Psoas muscle (tissue), 8 donors: Measurements from ENCODE around the gene POLR2C. TPM values are rescaled to one million over a fixed set of nuclear protein-coding genes. Genes with fewer than 3 reads are reported as not detected.

Experiments used
- ATAC-seq, 4 donors: fragments of 200-7000 bp; cut with Tn5 transposase; one replicate each; pipeline ENCODE4 v1.9.1; 2020; ENCODE audit warnings: moderate library complexity in 3 of 4, mild to moderate bottlenecking in 2 of 4
- DNase-seq, 2 donors: peaks; one replicate each; pipeline ENCODE4 v3.0.0-alpha.2; 2020
- H3K27ac ChIP-seq: fragments of 200-600 bp; one replicate; pipeline ENCODE4 v1.8.0; 2022
- H3K27me3 ChIP-seq, 3 donors: fragments of 200-600 bp in 1 of 3; one replicate each; pipeline versions ENCODE4 v1.6.1 to v1.8.0; 2013 to 2022; ENCODE audit warnings: low read length in 2 of 3, mild to moderate bottlenecking in 2 of 3, moderate library complexity in 1 of 3; ENCODE audit not compliant: insufficient read depth in 3 of 3
- H3K36me3 ChIP-seq, 2 donors: fragments of 200-600 bp in 1 of 2; one replicate each; pipeline versions ENCODE4 v1.6.1 to v1.8.0; 2013 to 2022; ENCODE audit warnings: low read depth in 1 of 2, mild to moderate bottlenecking in 1 of 2, moderate library complexity in 1 of 2; ENCODE audit not compliant: insufficient read depth in 1 of 2
- H3K4me1 ChIP-seq: fragments of 200-600 bp; one replicate; pipeline ENCODE4 v1.8.0; 2022
- H3K4me3 ChIP-seq: fragments of 200-600 bp; one replicate; pipeline ENCODE4 v1.8.0; 2022; ENCODE audit warnings: mild to moderate bottlenecking
- H3K9me3 ChIP-seq: fragments of 200-600 bp; one replicate; pipeline ENCODE4 v1.8.0; 2022
- WGBS, 3 donors: extraction: QIAGEN DNeasy Blood & Tissue Kit; methylation state at CpG; one replicate each; pipeline versions ENCODE4 v1.1.6 to v1.1.7; 2013; 5-methylcytosine and 5-hydroxymethylcytosine counted together
- intact Hi-C, 2 donors: fragments of 100-400 bp; cut with DNase I; formaldehyde crosslinking; loops; one replicate each; pipeline versions ENCODE4 v1.11.0 to v1.14.2; 2022
- polyA plus RNA-seq, 3 donors: library from polyadenylated mRNA; stranded (reverse); fragments of 200-250 nt; gene quantifications; one replicate each; pipeline ENCODE4 v1.2.3, GENCODE V29; 2013
- total RNA-seq, 4 donors: library from RNA; stranded (reverse); fragmentation: NEBNext Ultra II Directional in 2 of 4; extraction: Animal tissue kit (Norgen Biotek cat#: 25700) in 2 of 4; gene quantifications; one replicate each; pipeline versions ENCODE4 v1.2.1 to v1.2.4, GENCODE V29; 2021 to 2023
- TF ChIP-seq, protein P1 (sequence below): fragments of 200-600 bp; IDR thresholded peaks from one replicate; pipeline ENCODE4 v1.8.0; 2022; ENCODE audit warnings: antibody characterized with exemption
- donor health status: healthy with polysubstance abuse.
- donor health status: DM: no; HTN: no; CAD: no; lungs with moderate emphysema.
- donor health status: Bipolar disorder and iron deficiency.
- donor health status: healthy.
- donor health status: DM: yes; HTN: yes; CAD: no.
- donor health status: DM: no; HTN: no; CAD: no.
- donor health status: DM: no; HTN: no; CAD: no.
- donor health status: DM: yes; HTN: yes; CAD: no.

POLR2C gene
- total and polyA plus RNA-seq, 7 donors = 45.1 to 97.1 (median 57.0) TPM

- Histone ChIP-seq H3K4me3 (no peak overlapping the region), H3K9me3 (no peaks in the 10 kb centered on the region)
- WGBS, 3 donors = 85 to 93% (median 88%) methylated on average over 6 of the region's 6 CpGs
Measured at GRCh38 chr16:57518922-57519321, 56.4 kb downstream of the POLR2C start.

DNA sequence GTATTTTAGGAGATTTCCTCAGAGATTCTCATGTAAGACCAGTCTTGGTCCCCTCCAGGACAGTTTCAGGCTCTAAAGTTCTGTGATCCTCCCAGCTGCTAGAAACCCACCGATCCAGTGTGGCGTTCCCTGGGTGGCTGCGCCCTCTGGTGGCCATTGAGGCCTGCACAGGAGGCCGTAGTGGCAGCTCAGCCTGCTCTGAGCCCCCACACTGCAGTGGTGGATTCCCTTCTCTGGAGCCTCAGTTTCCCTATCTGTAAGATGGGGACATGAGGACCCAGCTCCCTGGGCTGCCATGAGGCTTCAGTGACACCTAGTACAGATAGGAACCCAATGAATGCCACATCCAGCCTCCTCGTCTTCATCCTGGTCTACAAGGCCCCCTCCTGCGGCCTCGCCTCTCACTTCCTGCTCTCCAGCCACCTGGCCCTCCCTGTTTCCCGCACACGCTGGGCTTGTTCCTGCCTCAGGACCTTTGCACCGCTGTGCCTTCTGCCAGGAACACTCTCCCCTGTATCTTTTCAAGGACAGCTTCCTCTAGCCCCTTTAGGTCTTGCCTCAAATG is 57.4 kb downstream of the POLR2C start:
- 35 to 40% (median 39%) methylated on average over 10 of the region's 10 CpGs for WGBS, 3 donors
- peak; percentile 80 to 88 for DNase-seq
- Histone ChIP-seq H3K4me3 (no peak overlapping the region), H3K4me1 (no peaks in the 10 kb centered on the region), H3K27me3 (no peaks in the 10 kb centered on the region), H3K36me3 (peaks cover 0 to 10% of the 10 kb centered on the region in 2 donors), H3K27ac (no peak overlapping the region), H3K9me3 (no peaks in the 10 kb centered on the region)
- TF ChIP-seq, protein P1, sequence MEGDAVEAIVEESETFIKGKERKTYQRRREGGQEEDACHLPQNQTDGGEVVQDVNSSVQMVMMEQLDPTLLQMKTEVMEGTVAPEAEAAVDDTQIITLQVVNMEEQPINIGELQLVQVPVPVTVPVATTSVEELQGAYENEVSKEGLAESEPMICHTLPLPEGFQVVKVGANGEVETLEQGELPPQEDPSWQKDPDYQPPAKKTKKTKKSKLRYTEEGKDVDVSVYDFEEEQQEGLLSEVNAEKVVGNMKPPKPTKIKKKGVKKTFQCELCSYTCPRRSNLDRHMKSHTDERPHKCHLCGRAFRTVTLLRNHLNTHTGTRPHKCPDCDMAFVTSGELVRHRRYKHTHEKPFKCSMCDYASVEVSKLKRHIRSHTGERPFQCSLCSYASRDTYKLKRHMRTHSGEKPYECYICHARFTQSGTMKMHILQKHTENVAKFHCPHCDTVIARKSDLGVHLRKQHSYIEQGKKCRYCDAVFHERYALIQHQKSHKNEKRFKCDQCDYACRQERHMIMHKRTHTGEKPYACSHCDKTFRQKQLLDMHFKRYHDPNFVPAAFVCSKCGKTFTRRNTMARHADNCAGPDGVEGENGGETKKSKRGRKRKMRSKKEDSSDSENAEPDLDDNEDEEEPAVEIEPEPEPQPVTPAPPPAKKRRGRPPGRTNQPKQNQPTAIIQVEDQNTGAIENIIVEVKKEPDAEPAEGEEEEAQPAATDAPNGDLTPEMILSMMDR = peak; percentile 97
- intact Hi-C loops = loop anchor here (2.0 to 5.0 kb wide), 5 partner anchors 43 to 219 kb away; no protein-coding TSS in a partner anchor
- peak; percentile 81 to 96 (median 87) for ATAC-seq

More at GRCh38 chr16:57518922-57519321, 56.4 kb downstream of the POLR2C start:
- intact Hi-C loops = loop anchor here (2.0 to 5.0 kb wide), 4 partner anchors 42 to 218 kb away; no protein-coding TSS in a partner anchor
- Histone ChIP-seq H3K36me3 (peaks cover 0 to 10% of the 10 kb centered on the region in 2 donors), H3K27ac (no peak overlapping the region), H3K4me1 (no peaks in the 10 kb centered on the region), H3K27me3 (no peaks in the 10 kb centered on the region)
- DNase-seq (no peak), ATAC-seq (no peak)
- TF ChIP-seq, protein P1 = no peak

Other genes starting within 250 kb of the POLR2C start
- 10 to 100 TPM; 25.2 to 39.9 (median 29.2) TPM for gene ARL2BP, start 217.4 kb upstream of the POLR2C start, total RNA-seq
- 10 to 100 TPM; 47.9 to 88.3 (median 53.3) TPM for gene ARL2BP, start 217.4 kb upstream of the POLR2C start, polyA plus RNA-seq
- 1 to 10 TPM in 3 of 4 donors, under 1 TPM in 1; 0.39 to 2.4 (median 1.4) TPM for gene PLLP, start 178.0 kb upstream of the POLR2C start, total RNA-seq
- 1 to 10 TPM; 2.0 to 3.1 (median 2.7) TPM for gene PLLP, start 178.0 kb upstream of the POLR2C start, polyA plus RNA-seq
- under 1 TPM in 1 of 4 donors, not detected in 3; 0.12 TPM for gene CCL22, start 103.9 kb upstream of the POLR2C start, total RNA-seq
- under 1 TPM in 1 of 3 donors, not detected in 2; 0.04 TPM for gene CCL22, start 103.9 kb upstream of the POLR2C start, polyA plus RNA-seq
- gene CX3CL1, start 90.2 kb upstream of the POLR2C start, total RNA-seq = 10 to 100 TPM in 2 of 4 donors, 1 to 10 TPM in 2; 3.8 to 13.5 (median 9.1) TPM
- gene CX3CL1, start 90.2 kb upstream of the POLR2C start, polyA plus RNA-seq = 1 to 10 TPM; 3.3 to 6.2 (median 4.5) TPM
- not detected for gene CCL17, start 57.9 kb upstream of the POLR2C start, total RNA-seq
- gene CCL17, start 57.9 kb upstream of the POLR2C start, polyA plus RNA-seq = under 1 TPM in 1 of 3 donors, not detected in 2; 0.20 TPM
- gene CIAPIN1, start 15.3 kb upstream of the POLR2C start, total RNA-seq = 10 to 100 TPM; 31.8 to 78.3 (median 50.8) TPM
- 10 to 100 TPM; 41.7 to 76.6 (median 59.7) TPM for gene CIAPIN1, start 15.3 kb upstream of the POLR2C start, polyA plus RNA-seq
- 100 to 1,000 TPM; 131 to 184 (median 152) TPM for gene COQ9, start 15.2 kb upstream of the POLR2C start, total RNA-seq
- 100 to 1,000 TPM in 2 of 3 donors, 10 to 100 TPM in 1; 85.0 to 169 (median 149) TPM for gene COQ9, start 15.2 kb upstream of the POLR2C start, polyA plus RNA-seq
- gene DOK4, start 23.8 kb downstream of the POLR2C start, total RNA-seq = 1 to 10 TPM; 1.5 to 4.3 (median 2.4) TPM
- gene DOK4, start 23.8 kb downstream of the POLR2C start, polyA plus RNA-seq = 1 to 10 TPM; 1.3 to 2.2 (median 1.5) TPM
- gene CCDC102A, start 73.9 kb downstream of the POLR2C start, total RNA-seq = 1 to 10 TPM; 1.2 to 2.4 (median 1.9) TPM
- gene CCDC102A, start 73.9 kb downstream of the POLR2C start, polyA plus RNA-seq = 1 to 10 TPM in 2 of 3 donors, under 1 TPM in 1; 0.95 to 2.1 (median 1.2) TPM
- gene ADGRG5, start 80.0 kb downstream of the POLR2C start, total RNA-seq = under 1 TPM in 3 of 4 donors, not detected in 1; 0.11 to 0.37 (median 0.19) TPM
- gene ADGRG5, start 80.0 kb downstream of the POLR2C start, polyA plus RNA-seq = under 1 TPM in 1 of 3 donors, not detected in 2; 0.05 TPM
- 10 to 100 TPM; 14.2 to 19.4 (median 15.7) TPM for gene ADGRG1, start 166.0 kb downstream of the POLR2C start, total RNA-seq
- 10 to 100 TPM in 1 of 3 donors, 1 to 10 TPM in 2; 5.3 to 10.4 (median 7.4) TPM for gene ADGRG1, start 166.0 kb downstream of the POLR2C start, polyA plus RNA-seq
- under 1 TPM; 0.19 to 0.57 (median 0.31) TPM for gene ADGRG3, start 205.6 kb downstream of the POLR2C start, total RNA-seq
- under 1 TPM; 0.16 to 0.37 (median 0.31) TPM for gene ADGRG3, start 205.6 kb downstream of the POLR2C start, polyA plus RNA-seq
- not detected for gene DRC7, start 232.1 kb downstream of the POLR2C start, total RNA-seq
- not detected for gene DRC7, start 232.1 kb downstream of the POLR2C start, polyA plus RNA-seq